Activated naive CD8-positive, alpha-beta T cell (primary cell): ENCODE data around the gene SORCS1.
"Not testable (repeated sequence)": the region's sequence is repeated elsewhere in the genome, so short reads cannot be mapped to it uniquely, and the experiment has no call there.

Experiments used
- H3K27ac Mint-ChIP-seq: one replicate; pipeline ENCODE4 v1.8.0; 2021; ENCODE audit warnings: mixed read lengths
- H3K27me3 Mint-ChIP-seq: one replicate; pipeline ENCODE4 v1.8.0; 2021; ENCODE audit warnings: mixed read lengths
- H3K36me3 Mint-ChIP-seq: one replicate; pipeline ENCODE4 v1.8.0; 2021; ENCODE audit warnings: mixed read lengths
- H3K4me1 Mint-ChIP-seq: one replicate; pipeline ENCODE4 v1.8.0; 2021; ENCODE audit warnings: low read depth, mixed read lengths
- H3K4me3 Mint-ChIP-seq: one replicate; pipeline ENCODE4 v1.8.0; 2021; ENCODE audit warnings: mild to moderate bottlenecking, mixed read lengths
- H3K9me3 Mint-ChIP-seq: one replicate; pipeline ENCODE4 v1.8.0; 2021; ENCODE audit warnings: low read depth, mixed read lengths

The SORCS1 gene

DNA sequence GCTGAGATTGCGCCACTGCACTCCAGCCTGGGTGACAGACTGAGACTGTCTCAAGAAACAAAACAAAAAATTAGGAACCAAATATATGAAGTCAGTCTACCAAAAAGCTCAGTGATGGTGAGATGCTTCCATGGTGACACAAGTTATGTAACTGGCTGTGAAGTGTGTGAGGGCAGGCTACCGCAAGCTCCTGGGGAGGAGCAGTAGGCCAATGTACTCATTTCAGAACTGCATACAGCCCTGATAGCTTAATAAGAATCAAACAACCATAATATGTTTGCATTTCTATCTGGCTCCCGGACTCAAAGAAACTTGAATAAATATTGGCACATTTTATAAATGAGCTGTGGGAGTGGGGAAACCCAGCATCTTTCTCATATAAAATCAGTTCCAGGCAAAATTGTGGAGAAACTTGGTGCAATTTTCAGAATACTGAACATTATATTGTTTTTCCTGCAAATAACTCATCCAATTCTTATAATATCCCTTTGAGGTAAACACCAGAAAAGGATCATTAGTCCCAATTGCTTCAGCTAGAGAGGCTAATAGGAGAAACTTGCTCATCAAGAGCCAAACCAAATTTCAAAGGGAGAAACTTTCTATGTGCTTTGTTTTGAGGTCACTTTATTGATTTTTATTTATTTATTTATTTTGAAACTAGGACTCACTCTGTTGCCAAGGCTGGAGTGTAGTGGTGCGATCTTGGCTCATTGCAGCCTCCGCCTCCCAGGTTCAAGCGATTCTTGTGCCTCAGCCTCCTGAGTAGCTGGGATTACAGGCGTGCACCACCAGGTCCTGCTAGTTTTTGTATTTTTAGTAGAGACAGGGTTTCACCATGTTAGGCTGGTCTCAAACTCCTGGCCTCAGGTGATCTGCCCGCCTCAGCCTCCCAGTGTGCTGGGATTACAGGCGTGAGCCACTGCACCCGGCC, 127.0 kb downstream of the SORCS1 start:
- H3K4me1 Mint-ChIP-seq = no peaks in the 10 kb centered on the region
- H3K9me3 Mint-ChIP-seq = peaks cover 3% of the 10 kb centered on the region
- no peaks in the 10 kb centered on the region for H3K27me3 Mint-ChIP-seq
- H3K4me3 Mint-ChIP-seq = no peak overlapping the region
- H3K36me3 Mint-ChIP-seq = no peaks in the 10 kb centered on the region
- no peak overlapping the region for H3K27ac Mint-ChIP-seq

- no peaks in the 10 kb centered on the region for H3K36me3 Mint-ChIP-seq
- no peaks in the 10 kb centered on the region for H3K9me3 Mint-ChIP-seq
- no peak overlapping the region for H3K27ac Mint-ChIP-seq
- no peaks in the 10 kb centered on the region for H3K27me3 Mint-ChIP-seq
- no peak overlapping the region for H3K4me3 Mint-ChIP-seq
- H3K4me1 Mint-ChIP-seq = no peaks in the 10 kb centered on the region
Measured at GRCh38 chr10:107033799-107034422, 130.6 kb downstream of the SORCS1 start.

DNA sequence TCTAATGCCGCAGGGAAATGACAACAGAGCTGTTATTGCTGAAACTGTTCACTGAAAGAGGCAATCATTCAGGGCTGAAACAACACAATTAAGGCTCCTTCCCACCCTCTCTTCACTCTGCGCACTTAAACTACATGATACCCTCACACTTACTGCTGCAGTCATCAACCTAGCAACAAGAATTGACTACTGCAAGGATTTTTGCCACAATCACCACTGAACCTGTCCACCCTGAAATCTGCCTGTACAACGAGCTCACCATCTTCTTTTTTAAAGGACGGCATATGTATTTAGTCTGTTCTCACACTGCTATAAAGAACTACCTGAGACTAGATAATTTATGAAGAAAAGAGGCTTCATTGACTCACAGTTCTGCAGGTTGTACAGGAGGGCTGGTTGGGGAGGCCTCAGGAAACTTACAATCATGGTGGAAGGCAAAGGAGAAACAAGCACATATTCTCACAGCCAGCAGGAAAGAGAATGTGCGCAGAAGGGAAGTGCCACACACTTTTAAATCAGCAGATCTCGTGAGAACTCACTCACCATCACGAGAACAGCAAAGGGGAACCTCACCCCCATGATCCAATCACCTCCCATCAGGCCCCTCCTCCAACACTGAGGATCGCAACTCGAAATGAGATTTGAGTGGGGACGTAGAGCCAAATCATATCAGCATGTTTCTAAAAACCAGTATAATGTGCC, 131.7 kb downstream of the SORCS1 start:
- Mint-ChIP-seq H3K9me3 (no peaks in the 10 kb centered on the region), H3K27ac (no peak overlapping the region), H3K27me3 (no peaks in the 10 kb centered on the region), H3K4me3 (no peak overlapping the region), H3K4me1 (no peaks in the 10 kb centered on the region), H3K36me3 (no peaks in the 10 kb centered on the region)

DNA sequence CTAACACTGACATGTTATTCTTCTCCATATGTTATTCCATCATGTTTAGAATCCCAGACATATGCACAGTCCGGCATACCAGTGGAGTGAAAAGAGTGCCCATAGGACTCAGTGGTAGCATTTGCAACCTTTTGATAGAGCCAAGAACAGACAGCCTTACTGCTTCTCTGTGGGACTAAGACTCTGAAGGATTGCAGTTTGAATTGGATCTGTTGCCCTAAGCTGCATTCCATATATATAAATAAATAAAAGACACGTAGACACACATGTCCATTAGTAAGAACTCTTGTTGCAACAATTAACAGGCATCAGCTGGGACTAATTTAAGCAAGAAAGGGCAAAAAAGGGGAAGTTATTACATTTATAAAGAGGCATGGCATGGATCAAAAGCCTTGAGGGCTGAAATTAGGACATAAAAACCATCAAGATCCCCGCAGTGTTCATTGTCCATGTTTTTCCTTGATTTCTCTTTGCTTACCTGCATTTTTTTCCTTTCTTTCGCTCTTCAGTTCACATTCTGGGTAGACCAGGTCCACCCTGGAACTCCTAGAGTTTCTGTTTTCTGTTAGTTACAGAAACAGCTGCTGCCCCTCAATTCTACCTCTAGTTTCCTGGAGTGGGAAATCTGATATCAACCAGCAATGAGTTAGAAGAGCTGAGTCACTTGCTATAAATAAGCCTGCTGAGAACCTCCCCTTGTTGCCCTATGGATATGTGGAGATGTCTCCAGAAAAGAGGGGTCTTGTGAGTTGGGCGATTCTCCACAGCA, 132.4 kb downstream of the SORCS1 start:
- H3K4me1 Mint-ChIP-seq = no peaks in the 10 kb centered on the region
- H3K36me3 Mint-ChIP-seq = no peaks in the 10 kb centered on the region
- no peak overlapping the region for H3K4me3 Mint-ChIP-seq
- H3K27me3 Mint-ChIP-seq = no peaks in the 10 kb centered on the region
- no peaks in the 10 kb centered on the region for H3K9me3 Mint-ChIP-seq
- H3K27ac Mint-ChIP-seq = no peak overlapping the region

DNA sequence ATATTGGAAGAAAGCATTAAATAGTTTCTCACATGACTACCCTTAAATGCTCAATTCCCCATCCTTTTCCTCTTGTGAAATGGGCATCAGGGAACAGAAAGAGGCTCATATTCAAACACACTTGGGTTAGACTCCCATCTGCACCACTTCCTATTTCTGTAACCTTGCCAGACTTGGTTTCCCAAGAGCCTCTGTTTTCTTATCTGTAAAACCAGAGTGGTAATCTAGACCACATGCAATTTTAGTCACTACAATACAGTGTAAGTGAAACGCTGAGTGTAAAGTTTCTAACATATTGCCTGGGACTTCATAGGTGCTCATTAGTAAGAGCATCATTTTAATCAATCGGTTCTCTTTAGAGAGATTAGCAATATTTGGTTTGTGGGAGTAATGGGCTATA, 136.3 kb downstream of the SORCS1 start:
- no peak overlapping the region for H3K4me3 Mint-ChIP-seq
- no peaks in the 10 kb centered on the region for H3K4me1 Mint-ChIP-seq
- no peak overlapping the region for H3K27ac Mint-ChIP-seq
- H3K36me3 Mint-ChIP-seq = no peaks in the 10 kb centered on the region
- H3K27me3 Mint-ChIP-seq = no peaks in the 10 kb centered on the region
- H3K9me3 Mint-ChIP-seq = no peaks in the 10 kb centered on the region

- H3K27me3 Mint-ChIP-seq = no peaks in the 10 kb centered on the region
- no peak overlapping the region for H3K27ac Mint-ChIP-seq
- no peak overlapping the region for H3K4me3 Mint-ChIP-seq
- no peaks in the 10 kb centered on the region for H3K36me3 Mint-ChIP-seq
- H3K9me3 Mint-ChIP-seq = no peaks in the 10 kb centered on the region
- H3K4me1 Mint-ChIP-seq = no peaks in the 10 kb centered on the region
Measured at GRCh38 chr10:107025676-107026075, 138.8 kb downstream of the SORCS1 start.

- not testable (repeated sequence) for H3K27ac Mint-ChIP-seq, H3K4me3 Mint-ChIP-seq, H3K36me3 Mint-ChIP-seq, H3K9me3 Mint-ChIP-seq, H3K4me1 Mint-ChIP-seq, H3K27me3 Mint-ChIP-seq
Measured at GRCh38 chr10:107024033-107024432, 140.5 kb downstream of the SORCS1 start.

GRCh38 chr10:107022600-107023354, 141.7 kb downstream of the SORCS1 start:
- Mint-ChIP-seq H3K27me3 (no peaks in the 10 kb centered on the region), H3K4me3 (no peak overlapping the region), H3K36me3 (no peaks in the 10 kb centered on the region), H3K27ac (no peak overlapping the region), H3K9me3 (no peaks in the 10 kb centered on the region), H3K4me1 (no peaks in the 10 kb centered on the region)

GRCh38 chr10:107019154-107019553, 145.4 kb downstream of the SORCS1 start:
- Mint-ChIP-seq H3K27ac (no peak overlapping the region), H3K9me3 (peaks cover 4% of the 10 kb centered on the region), H3K4me3 (no peak overlapping the region), H3K27me3 (no peaks in the 10 kb centered on the region), H3K36me3 (no peaks in the 10 kb centered on the region), H3K4me1 (no peaks in the 10 kb centered on the region)

DNA sequence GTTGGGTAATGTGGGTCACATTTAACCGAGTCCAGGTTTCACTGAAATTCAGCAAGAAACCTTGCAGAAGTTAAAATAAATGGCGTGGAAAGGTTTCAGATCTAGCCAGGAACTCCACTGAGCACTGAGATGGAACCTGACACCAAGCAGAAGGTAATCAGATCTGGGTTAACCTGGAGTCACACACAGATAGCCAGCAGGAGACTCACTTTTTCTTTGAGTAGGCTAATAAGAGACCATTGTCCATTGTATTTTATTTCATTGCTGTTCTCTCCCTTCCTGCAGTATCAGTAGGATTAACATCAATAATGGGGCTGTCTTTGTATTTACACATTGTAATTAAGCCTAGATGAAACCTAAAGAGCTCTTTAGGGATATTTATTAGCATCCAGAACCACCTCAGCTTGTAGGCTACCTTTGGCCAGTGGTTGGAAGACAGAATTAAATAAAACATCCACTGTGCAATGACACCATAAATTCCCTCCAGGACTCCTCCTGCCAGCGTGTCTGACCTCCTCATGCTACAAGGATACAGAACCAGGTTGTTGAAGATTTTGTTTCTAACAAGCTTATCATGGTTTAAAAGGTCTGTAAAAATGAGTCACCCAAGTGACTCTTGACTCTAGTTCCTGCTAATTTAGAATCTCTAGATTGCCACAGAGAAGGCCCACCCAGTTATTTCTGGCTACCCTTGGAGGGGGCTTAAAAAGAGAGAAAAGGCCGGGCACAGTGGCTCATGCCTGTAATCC, 151.1 kb downstream of the SORCS1 start:
- H3K4me1 Mint-ChIP-seq = no peaks in the 10 kb centered on the region
- H3K4me3 Mint-ChIP-seq = no peak overlapping the region
- H3K27ac Mint-ChIP-seq = no peak overlapping the region
- no peaks in the 10 kb centered on the region for H3K27me3 Mint-ChIP-seq
- no peaks in the 10 kb centered on the region for H3K36me3 Mint-ChIP-seq
- H3K9me3 Mint-ChIP-seq = peaks cover 4% of the 10 kb centered on the region

DNA sequence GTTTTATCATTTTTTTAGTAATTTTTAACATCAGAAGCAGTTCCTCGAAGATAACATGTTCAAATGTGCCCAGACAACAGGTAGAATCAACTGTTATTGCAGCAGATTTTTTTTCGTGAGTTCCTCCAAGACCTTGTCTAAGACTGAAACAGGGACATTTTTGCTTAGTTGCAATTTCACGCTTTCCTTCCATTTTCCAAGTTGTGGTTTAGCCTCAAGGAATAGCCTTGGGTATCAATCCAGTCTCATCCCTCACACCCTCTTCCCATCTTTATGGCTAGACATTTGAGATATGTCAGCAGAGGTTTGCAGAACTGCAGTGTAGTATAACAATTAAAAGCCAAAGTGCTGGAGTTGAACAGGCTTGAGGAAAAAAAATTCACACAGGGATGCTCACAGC, 152.5 kb downstream of the SORCS1 start:
- no peaks in the 10 kb centered on the region for H3K36me3 Mint-ChIP-seq
- H3K27me3 Mint-ChIP-seq = no peaks in the 10 kb centered on the region
- no peaks in the 10 kb centered on the region for H3K4me1 Mint-ChIP-seq
- H3K9me3 Mint-ChIP-seq = peaks cover 4% of the 10 kb centered on the region
- H3K27ac Mint-ChIP-seq = no peak overlapping the region
- no peak overlapping the region for H3K4me3 Mint-ChIP-seq

- Mint-ChIP-seq H3K9me3 (no peaks in the 10 kb centered on the region), H3K27ac (no peak overlapping the region), H3K4me3 (no peak overlapping the region), H3K4me1 (no peaks in the 10 kb centered on the region), H3K27me3 (no peaks in the 10 kb centered on the region), H3K36me3 (no peaks in the 10 kb centered on the region)
Measured at GRCh38 chr10:107011105-107011504, 153.4 kb downstream of the SORCS1 start.

DNA sequence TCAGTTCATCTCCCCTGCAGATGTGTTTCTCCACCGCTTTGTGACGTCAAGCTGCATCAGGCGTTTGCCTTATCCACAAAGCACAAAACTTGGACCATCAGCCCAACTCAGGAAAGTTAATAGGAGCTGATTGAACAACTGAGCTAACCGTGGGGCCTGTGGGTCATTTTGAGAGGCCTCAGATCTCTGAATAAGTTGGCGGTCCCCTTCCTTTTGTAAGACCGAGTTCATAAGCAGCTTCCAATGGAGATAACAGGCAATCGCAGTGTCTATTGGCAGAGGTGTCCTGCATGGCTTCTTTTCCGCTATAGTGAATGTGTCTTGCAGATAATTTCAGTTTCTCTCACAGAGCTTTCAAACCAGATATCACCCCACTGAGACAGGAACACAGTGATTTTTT, 154.0 kb downstream of the SORCS1 start:
- Mint-ChIP-seq H3K4me1 (no peaks in the 10 kb centered on the region), H3K4me3 (no peak overlapping the region), H3K27me3 (no peaks in the 10 kb centered on the region)

GRCh38 chr10:107004362-107004761, 160.1 kb downstream of the SORCS1 start:
- Mint-ChIP-seq H3K4me1 (no peaks in the 10 kb centered on the region), H3K27ac (no peak overlapping the region), H3K27me3 (no peaks in the 10 kb centered on the region), H3K9me3 (peaks cover 3% of the 10 kb centered on the region), H3K4me3 (no peak overlapping the region), H3K36me3 (no peaks in the 10 kb centered on the region)

More for the DNA sequence above, 154.0 kb downstream of the SORCS1 start:
- H3K9me3 Mint-ChIP-seq = no peaks in the 10 kb centered on the region
- H3K36me3 Mint-ChIP-seq = no peaks in the 10 kb centered on the region
- no peak overlapping the region for H3K27ac Mint-ChIP-seq
